Activated T-cell treated with anti-CD3 and anti-CD28 coated beads for 24 hours (primary cell): Measurements from ENCODE around the gene MBNL2.

Experiments
- DNase-seq: peaks from one replicate; pipeline ENCODE4 v3.0.0-alpha.2; 2020; ENCODE audit warnings: low read depth

MBNL2 gene

GRCh38 chr13:97384371-97384770 is 162.2 kb downstream of the MBNL2 start:
- no peak for DNase-seq

- no peak for DNase-seq
Observed at GRCh38 chr13:97385146-97385545, 163.0 kb downstream of the MBNL2 start.

- DNase-seq, result no peak
Observed at GRCh38 chr13:97385854-97386253, 163.7 kb downstream of the MBNL2 start.

GRCh38 chr13:97386801-97387484 is 164.8 kb downstream of the MBNL2 start:
- DNase-seq, result no peak

GRCh38 chr13:97387485-97387839 is 165.3 kb downstream of the MBNL2 start:
- DNase-seq, result no peak

GRCh38 chr13:97387890-97388289 is 165.8 kb downstream of the MBNL2 start:
- no peak for DNase-seq

- no peak for DNase-seq
Observed at GRCh38 chr13:97388373-97388772, 166.2 kb downstream of the MBNL2 start.

- no peak for DNase-seq
Observed at GRCh38 chr13:97390941-97391600, 168.9 kb downstream of the MBNL2 start.

- DNase-seq, result no peak
Observed at GRCh38 chr13:97392020-97392419, 169.9 kb downstream of the MBNL2 start.

- DNase-seq, result no peak
Observed at GRCh38 chr13:97394542-97394941, 172.4 kb downstream of the MBNL2 start.

- DNase-seq, result no peak
Observed at GRCh38 chr13:97395447-97396136, 173.5 kb downstream of the MBNL2 start.

GRCh38 chr13:97397267-97397666 is 175.1 kb downstream of the MBNL2 start:
- DNase-seq, result no peak

GRCh38 chr13:97401421-97401820 is 179.3 kb downstream of the MBNL2 start:
- no peak for DNase-seq

GRCh38 chr13:97403893-97404750 is 182.0 kb downstream of the MBNL2 start:
- DNase-seq, result no peak

- DNase-seq, result no peak
Observed at GRCh38 chr13:97407540-97407939, 185.4 kb downstream of the MBNL2 start.

- DNase-seq, result no peak
Observed at GRCh38 chr13:97408938-97409337, 186.8 kb downstream of the MBNL2 start.

GRCh38 chr13:97411984-97412383 is 189.9 kb downstream of the MBNL2 start:
- DNase-seq, result no peak

- DNase-seq, result no peak
Observed at GRCh38 chr13:97413694-97414093, 191.6 kb downstream of the MBNL2 start.

- DNase-seq, result no peak
Observed at GRCh38 chr13:97414392-97414791, 192.3 kb downstream of the MBNL2 start.

- no peak for DNase-seq
Observed at GRCh38 chr13:97417698-97418097, 195.6 kb downstream of the MBNL2 start.

GRCh38 chr13:97422118-97423054 is 200.3 kb downstream of the MBNL2 start:
- DNase-seq, result no peak
